HG03095 (cell line): ENCODE measurements around the gene OVOL1.
"Not testable (repeated sequence)": the region's sequence is repeated elsewhere in the genome, so short reads cannot be mapped to it uniquely, and the experiment has no call there.

Experiments used
- ATAC-seq: cut with Tn5 transposase; IDR thresholded peaks from one replicate; pipeline ENCODE4 v1.9.1; 2021; ENCODE audit warnings: moderate library complexity; ENCODE audit not compliant: unreplicated experiment

Gene OVOL1

GRCh38 chr11:65814131-65814985 is 27.5 kb downstream of the OVOL1 start:
- ATAC-seq = no peak

GRCh38 chr11:65814986-65815565 is 28.2 kb downstream of the OVOL1 start:
- ATAC-seq = no peak

GRCh38 chr11:65816696-65817095 is 29.8 kb downstream of the OVOL1 start:
- no peak for ATAC-seq

- ATAC-seq = no peak
These were observed 30.5 kb downstream of the OVOL1 start for GRCh38 chr11:65817312-65817834.

- no peak for ATAC-seq
These were observed 31.2 kb downstream of the OVOL1 start for GRCh38 chr11:65817835-65818680.

- no peak for ATAC-seq
These were observed 34.2 kb downstream of the OVOL1 start for GRCh38 chr11:65821107-65821506.

- no peak for ATAC-seq
These were observed 36.1 kb downstream of the OVOL1 start for GRCh38 chr11:65822776-65823528.

GRCh38 chr11:65826984-65827735 is 40.3 kb downstream of the OVOL1 start:
- ATAC-seq = no peak

- no peak for ATAC-seq
These were observed 42.6 kb downstream of the OVOL1 start for GRCh38 chr11:65829459-65829858.

- not testable (repeated sequence) for ATAC-seq
These were observed 45.4 kb downstream of the OVOL1 start for GRCh38 chr11:65832231-65832630.

- peak; percentile 85 for ATAC-seq
These were observed 46.6 kb downstream of the OVOL1 start, which contains the start of gene SNX32 for GRCh38 chr11:65833297-65834030. Gene SNX32, plus strand, starts transcription at chr11:65833963. Its CDS starts 103 bp downstream, at chr11:65834066.

GRCh38 chr11:65834202-65834601 is 47.3 kb downstream of the OVOL1 start:
- ATAC-seq = no peak

GRCh38 chr11:65842144-65842543 is 55.3 kb downstream of the OVOL1 start:
- no peak for ATAC-seq

- no peak for ATAC-seq
These were observed 56.9 kb downstream of the OVOL1 start for GRCh38 chr11:65843811-65844210.

GRCh38 chr11:65844231-65844872 is 57.5 kb downstream of the OVOL1 start:
- ATAC-seq = no peak
